NCI-H1694 (cell line): ENCODE measurements around the gene BRK1.
"Not testable (repeated sequence)": the region's sequence is repeated elsewhere in the genome, so short reads cannot be mapped to it uniquely, and the experiment has no call there.

Experiments
- DNase-seq: peaks from one replicate; lab custom pipeline; 2025; lab: John Stamatoyannopoulos, UW

The BRK1 gene

DNA sequence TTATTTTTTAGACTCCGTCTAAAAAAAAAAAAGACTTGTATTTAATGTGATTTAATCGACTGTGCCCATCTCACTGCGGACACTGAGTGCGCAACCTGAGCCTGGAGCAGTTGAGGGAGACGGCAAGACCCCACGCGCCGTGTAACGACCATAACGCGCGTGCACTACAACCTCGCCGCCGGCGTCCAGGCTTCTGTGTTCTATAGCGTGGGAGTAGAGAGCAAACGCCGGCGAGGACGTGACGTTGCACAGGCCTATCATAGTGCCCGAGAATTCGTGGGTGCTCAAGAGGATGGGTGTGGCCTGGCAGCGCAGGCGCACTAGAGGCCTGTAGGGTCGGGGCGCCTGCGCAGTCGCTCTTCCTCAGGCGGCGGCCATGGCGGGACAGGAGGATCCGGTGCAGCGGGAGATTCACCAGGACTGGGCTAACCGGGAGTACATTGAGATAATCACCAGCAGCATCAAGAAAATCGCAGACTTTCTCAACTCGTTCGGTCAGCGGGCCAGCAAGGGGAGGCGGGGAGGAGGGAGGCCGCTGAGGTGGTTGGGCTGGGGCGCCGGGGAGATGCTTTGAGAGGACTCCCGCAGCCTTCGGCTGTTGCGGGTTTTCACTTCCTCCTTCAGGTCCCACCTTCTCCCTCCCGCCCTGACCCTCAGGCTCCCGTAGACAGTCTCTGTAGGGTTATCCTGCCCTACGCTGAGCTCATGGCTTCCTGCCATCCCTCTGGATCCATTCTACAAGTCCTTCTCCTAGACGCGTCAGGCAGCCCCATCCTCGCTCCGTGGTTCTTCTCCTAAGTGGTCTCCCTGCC, at the start of gene BRK1:
Gene BRK1, plus strand, starts transcription at position 350 of the 812 bp plus-strand sequence. Its CDS starts 27 bp downstream, at position 377.
- peak; percentile 66 for DNase-seq

DNA sequence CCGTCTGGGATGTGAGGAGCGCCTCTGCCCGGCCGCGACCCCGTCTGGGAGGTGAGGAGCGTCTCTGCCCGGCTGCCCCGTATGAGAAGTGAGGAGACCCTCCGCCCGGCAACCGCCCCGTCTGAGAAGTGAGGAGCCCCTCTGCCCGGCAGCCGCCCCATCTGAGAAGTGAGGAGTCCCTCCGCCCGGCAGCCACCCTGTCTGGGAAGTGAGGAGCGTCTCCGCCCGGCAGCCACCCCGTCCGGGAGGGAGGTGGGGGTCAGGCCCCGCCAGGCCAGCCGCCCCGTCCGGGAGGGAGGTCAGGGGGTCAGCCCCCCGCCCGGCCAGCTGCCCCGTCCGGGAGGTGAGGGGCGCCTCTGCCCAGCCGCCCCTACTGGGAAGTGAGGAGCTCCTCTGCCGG, 45.4 kb upstream of the BRK1 start:
- DNase-seq = not testable (repeated sequence)

DNA sequence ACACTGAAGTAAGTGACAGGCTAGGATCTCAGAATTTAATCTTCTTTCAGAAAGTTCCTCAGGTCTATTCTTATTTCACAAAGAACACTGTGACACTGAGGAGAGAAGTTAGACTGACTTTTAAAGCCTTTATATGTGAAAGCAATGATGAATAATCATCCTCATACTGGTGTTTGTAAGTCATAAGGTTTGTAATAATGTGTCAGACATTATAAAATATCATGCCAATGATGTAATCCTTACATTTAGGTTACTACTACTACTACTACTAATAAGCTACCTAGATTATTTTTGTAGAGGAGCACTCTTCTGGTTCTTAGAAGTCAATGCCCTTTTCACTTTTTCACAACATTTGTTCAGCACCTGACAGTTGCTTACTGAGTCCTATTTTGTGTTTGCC, 40.8 kb upstream of the BRK1 start:
- no peak for DNase-seq

DNA sequence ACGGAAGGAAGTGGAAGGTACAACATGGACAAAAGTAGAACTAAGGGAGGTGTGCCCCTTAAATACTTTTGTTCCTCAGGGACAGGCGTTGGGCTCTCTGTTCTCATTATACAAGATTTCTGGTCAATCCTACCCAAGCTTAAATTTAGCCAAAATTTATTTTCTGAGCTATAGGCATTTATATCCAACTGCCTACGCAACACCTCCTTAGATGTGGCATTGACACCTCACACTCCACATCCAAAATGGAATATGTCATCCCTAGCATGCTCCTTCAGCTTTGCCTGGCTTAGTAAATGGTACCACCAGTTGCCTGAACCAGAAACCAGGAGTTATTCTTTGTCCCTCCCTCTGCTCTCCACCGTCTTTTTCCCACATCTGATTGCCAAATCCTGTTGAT, 33.6 kb upstream of the BRK1 start:
- no peak for DNase-seq

DNA sequence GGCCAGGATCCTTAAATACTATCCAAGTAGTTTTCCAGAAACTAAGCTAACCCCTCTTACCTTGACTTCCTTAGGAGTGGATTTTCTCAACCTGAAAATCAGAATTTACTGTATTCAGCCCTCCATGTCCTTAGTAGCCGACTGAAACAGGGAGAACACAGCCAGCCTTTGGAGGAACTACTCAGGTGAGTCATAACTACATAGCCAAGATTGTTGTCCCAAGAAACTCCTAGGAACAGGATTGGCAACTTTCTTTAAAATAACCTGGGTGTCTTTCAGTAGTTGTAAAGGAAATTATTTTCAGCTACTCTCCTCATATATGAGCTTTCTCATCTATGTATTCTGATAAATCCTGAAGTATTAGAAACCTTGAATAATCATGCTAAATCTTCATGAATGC, 29.7 kb upstream of the BRK1 start:
- DNase-seq = no peak

DNA sequence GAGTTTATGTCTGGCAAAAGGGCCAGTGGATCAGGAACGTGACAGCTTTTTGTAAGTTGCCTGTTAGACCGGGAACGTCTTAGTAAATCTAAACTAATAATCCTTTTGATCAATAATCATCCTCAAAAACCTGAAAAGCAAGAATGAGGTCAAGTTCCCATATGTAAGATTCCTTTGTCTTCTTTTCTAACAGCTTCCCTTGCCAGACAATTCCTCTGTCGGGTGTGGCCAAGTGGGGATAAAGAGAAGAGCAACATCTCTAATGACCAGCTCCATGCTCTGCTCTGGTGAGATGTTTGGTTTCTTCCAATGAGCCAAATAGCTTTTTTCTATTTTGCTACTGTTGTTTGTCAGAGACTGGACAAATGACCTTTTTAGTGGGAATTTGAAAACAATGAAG, 27.2 kb upstream of the BRK1 start:
- DNase-seq = no peak

DNA sequence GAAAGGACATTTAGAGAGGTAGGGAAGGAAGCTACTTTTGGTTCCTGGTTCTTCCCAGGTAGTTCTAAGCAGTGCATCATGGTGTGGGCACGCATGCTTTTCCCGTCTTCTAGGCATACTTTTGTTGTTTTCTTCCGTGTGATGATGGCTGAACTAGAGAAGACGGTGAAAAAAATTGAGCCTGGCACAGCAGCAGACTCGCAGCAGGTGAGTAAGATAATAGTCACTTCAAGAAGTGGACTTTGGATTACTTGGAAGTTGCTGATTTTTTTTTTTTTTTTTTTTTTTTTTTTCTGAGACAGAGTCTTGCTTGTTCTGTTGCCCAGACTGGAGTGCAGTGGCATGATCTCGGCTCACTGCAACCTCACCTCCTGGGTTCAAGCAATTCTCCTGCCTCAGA, 25.3 kb upstream of the BRK1 start:
- no peak for DNase-seq

DNA sequence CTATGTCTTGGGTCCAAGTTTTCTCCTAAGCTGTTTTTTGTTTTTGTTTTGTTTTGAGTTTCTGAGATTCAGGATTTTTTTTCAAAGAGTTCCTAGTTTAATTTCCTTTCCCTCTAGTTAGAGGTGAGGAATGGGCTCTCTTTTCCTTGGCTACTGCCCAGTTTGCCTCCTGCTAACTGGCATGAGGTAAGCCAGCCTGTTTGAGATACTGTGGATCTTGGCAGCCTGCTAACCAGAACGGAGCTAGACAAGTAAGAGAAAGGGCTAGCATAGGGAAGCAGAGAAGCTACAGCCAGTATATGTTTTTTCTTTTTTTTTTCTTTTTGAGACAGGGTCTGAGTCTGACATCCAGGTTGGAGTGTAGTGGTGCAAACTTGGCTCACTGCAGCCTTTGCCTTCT, 24.7 kb upstream of the BRK1 start:
- DNase-seq = not testable (repeated sequence)

DNA sequence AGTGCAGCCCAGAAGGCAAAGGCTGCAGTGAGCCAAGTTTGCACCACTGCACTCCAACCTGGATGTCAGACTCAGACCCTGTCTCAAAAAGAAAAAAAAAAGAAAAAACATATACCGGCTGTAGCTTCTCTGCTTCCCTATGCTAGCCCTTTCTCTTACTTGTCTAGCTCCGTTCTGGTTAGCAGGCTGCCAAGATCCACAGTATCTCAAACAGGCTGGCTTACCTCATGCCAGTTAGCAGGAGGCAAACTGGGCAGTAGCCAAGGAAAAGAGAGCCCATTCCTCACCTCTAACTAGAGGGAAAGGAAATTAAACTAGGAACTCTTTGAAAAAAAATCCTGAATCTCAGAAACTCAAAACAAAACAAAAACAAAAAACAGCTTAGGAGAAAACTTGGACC, 24.1 kb upstream of the BRK1 start:
- DNase-seq = not testable (repeated sequence)

DNA sequence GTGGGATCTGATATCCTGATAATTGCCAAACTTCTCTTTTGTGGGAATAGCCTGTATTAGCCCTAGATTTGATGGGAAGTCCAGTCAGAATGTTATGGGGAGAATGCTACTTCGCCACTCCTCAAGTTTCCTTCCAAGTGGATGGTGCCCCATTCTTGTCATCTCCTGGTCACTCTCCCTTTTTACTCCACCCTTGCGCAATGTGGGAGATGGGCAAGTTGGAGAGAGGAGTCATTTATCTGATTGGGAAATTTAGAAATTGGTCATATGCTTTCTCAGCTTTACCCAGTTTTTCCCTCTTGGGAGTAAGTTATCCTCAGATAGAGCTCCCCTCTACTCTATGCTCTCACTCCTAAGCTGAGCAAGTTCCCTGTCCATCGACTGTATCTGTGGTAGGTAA, 21.8 kb upstream of the BRK1 start:
- DNase-seq = no peak

DNA sequence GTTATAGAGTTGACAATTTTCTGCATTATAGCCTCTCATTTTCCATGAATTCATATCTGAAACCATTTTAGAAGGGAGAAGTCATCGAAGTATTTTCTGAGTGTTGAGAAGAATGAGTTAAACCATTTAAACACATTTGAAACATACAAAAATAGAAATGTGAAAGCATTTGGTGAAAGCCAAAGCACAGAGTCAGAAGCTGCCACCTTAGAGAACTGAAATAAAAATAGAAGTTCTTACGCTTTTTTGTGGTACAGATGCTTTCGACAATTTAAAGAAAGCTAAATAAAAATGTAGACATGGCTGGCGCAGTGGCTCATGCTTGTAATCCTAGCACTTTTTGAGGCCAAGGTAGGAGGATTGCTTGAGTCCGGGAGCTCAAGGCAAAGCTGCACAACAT, 16.4 kb upstream of the BRK1 start:
- no peak for DNase-seq

DNA sequence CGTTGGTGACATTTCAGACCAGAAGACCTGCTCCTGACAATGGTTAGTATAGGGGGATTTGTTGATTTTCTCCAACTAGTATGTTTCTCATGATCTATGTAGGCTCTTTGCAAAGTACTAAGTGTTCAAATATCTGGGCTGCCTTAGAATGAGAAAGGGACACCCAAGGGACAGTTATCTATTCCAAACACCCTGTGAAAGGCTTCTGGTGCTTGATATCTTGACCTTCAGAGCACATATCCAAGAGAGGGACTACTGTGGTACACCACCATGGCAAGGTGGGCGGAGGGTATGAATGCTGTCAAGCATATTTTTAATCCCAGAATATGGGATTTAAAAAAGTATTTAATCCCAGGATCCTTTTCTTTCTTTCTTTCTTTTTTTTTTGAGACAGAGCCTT, 8.6 kb upstream of the BRK1 start:
- no peak for DNase-seq

DNA sequence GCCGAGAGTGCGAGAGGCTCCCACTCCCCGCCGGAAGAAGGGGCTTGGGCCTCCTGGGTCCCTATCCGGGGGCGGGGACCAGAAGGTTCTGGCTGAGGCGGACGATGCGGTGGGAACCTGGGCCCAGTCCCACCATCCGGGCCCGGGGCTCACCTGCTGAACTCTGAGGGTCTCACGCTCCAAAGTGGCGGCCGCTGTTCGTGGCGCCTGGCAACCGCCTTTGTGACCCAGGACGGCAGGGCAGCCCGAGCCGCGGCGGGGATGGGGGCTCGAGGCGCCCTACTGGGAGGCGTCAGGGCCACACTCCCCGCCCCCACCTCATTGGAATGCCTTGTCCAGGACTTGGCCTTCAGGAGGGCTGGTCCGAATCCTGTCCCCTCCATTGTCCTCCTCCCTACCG, 7.4 kb upstream of the BRK1 start, which contains the start of gene FANCD2OS:
Gene FANCD2OS, minus strand, starts transcription at position 165 of the 400 bp plus-strand sequence. CDS start 3,481 bp downstream, outside the sequence.
- no peak for DNase-seq

DNA sequence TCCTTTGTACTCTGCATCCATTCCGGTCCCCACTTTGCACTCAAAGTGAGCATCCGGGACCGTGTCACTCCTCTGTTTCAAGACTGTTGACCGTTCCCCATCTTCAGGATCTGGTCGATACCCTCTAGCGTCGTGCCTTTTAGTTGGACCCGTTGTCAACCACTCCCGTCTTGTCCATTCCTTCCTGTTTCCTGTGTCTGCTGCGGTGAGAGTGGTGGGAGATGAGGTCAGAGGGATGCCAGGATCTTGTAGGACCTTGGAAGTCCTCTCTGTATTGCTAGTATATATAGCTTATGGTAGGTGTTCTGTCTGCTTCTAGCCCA, 624 bp downstream of the BRK1 start:
- no peak for DNase-seq

DNA sequence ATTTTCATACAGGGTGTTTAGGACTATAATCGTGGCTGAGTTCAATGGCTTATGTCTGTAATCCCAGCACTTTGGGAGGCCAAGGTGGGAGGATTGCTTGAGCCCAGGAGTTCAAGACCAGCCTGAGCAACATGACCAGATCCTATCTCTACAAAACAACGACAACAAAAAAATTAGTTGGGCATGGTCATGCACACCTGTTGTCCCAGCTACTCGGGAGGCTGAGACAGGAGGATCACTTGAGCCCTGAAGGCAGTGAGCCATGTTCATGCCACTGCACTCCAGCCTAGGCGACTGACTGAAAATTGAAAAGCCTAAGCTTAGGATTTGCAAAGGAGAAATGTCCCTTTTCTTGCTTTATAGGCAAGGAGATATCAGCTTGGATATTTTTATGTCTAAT, 1.5 kb downstream of the BRK1 start:
- DNase-seq = no peak

DNA sequence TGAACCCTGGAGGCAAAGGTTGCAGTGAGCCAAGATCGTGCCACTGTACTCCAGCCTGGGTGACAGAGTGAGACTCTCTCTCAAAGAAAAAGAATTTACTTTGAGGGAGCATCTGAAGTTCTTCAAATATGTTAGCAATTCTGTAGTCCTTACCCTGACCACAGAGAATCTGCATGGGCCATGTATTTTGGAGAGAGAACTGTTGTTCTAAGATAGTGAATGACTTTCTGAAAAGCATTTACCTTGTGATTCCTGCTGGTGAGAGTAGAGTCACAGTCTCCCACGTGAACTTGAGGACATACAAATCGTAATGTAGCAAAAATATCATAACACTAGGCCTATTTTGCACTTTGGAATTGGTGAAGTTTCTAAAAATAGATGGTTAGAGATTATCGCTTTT, 3.9 kb downstream of the BRK1 start:
- DNase-seq = no peak

DNA sequence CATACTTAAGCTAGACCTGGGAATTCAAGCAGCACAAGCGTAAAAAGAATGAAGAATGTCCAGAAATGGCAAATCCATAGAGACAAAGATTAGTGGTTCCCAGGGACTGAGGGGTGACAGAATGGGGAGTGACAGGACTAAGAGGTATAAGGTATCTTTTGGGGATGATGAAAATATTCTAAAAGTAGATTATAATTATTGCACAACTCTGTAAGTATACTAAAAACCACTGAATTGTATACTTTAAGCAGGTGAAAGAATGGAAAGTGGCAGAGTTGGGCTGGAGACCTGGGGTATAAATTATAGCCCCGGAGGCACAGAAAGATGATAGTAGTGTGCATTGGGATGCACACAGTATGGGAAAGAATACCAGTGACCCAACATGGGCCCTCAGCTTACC, 5.6 kb downstream of the BRK1 start:
- DNase-seq = no peak

DNA sequence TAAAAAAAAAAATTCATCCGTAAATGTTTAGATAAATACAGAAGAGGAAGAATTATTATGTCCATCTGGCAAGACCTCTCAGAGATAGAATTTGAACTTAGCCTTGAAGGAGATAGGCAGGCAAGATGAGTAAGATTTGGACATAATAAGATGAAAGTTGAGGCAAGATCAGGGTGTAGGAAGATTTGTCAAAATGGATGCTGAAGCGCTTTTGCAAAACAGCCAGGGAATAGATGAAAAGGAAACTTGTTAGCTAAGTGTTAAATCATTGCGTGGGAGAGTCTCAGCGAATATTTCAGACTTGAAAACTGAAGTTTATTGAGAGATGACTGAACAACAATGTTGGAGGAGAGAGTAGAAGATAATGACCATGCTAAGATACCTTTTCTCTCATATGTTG, 7.2 kb downstream of the BRK1 start:
- no peak for DNase-seq

DNA sequence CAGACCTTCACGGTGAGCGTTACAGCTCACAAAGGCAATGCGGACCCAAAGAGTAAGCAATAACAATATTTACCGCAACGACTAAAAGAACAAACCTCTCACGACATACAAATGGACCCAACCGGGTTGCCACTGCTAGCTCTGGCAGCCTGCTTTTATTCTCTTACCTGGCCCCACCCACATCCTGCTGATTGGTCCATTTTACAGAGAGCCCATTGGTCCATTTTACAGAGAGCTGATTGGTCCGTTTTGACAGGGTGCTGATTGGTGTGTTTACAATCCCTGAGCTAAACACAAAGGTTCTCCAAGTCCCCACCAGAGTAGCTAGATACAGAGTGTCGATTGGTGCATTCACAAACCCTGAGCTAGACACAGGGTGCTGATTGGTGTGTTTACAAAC, 20.4 kb downstream of the BRK1 start:
- DNase-seq = not testable (repeated sequence)

DNA sequence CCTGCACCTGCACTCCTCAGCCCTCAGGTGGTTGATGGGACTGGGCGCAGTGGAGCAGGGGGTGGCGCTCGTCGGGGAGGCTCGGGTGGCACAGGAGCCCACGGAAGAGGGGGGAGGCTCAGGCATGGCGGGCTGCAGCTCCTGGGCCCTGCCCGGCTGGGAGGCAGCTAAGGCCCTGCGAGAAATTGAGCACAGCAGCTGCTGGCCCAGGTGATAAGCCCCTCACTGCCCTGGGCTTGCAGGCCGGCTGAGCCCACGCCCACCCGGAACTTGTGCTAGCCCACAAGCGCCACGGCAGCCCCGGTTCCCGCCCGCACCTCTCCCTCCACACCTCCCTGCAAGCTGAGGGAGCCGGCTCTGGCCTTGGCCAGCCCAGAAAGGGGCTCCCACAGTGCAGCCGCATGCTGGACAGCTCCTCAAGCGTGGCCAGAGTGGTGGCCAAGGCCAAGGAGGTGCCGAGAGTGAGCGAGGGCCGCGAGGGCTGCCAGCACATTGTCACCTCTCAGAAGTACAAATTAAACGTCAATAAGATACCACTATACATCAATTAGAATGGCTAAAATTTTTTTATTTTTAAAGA, 21.0 kb downstream of the BRK1 start:
- no peak for DNase-seq

DNA sequence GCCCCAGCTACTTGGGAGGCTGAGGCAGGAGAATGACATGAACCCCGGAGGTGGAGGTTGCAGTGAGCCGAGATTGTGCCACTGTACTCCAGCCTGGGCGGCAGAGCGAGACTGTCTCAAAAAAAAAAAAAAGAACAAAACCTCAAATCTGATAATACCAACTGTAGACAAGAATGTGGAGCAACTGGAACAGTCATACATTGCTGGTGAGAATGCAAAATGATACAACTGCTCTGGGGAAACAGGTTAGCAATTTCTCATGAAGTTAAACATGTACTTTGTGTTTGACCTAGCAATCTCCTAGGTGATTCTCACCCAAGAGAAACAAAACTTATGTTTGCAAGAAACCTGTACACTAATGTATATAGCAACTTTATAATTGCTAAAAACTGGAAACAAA, 21.7 kb downstream of the BRK1 start:
- DNase-seq = no peak

DNA sequence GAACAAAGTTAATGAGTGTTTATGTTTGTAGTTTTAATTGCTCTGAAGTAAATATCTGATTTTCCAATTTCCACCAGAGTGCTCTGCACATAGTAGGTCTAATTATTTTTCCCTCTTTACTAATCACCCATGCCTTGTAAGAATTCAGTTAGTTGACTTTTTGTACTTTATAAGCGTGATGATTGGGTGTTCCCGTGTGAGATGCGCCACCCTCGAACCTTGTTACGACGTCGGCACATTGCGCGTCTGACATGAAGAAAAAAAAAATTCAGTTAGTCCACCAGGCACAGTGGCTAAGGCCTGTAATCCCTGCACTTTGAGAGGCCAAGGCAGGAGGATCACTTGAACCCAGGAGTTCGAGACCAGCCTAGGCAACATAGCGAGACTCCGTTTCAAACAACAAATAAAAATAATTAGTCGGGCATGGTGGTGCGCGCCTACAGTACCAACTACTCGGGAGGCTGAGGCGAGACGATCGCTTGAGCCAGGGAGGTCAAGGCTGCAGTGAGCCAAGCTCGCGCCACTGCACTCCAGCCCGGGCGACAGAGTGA, 25.6 kb downstream of the BRK1 start:
- no peak for DNase-seq

DNA sequence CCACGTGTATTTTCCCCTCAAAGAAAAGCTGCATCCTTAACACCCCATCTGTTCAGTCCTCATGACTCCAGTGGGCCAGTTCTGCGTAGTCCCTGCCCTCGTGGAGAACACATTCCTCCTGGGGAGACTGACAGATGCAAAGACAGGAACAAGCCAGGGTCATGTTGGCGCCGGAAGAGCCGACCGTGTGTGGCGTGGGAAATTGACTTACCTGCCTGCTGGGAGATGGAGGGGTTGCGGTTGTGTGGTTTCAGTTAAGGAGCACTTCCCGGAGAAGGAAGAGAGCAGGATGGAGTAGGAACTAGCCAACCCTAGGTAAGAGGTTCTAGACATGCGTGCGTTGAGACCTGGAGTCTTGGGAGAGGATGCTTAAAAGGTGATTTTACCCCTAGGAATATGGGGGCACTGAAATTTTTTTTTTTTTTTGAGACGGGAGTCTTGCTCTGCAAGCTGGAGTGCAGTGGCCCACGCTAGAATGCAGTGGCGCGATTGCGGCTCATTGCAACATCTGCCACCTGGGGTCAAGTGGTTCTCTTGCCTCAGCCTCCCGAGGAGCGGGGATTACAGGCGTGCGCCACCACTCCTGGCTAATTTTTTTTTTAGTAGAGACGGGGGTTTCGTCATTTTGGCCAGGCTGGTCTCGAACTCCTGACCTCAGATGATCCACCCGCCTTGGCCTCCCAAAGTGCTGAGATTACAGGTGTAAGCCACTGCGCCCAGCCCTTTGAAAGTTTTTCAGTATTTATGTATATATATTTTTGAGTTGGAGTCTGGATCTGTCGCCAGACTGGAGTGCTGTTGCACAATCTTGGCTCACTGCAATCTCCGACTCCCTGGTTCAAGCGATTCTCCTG, 27.5 kb downstream of the BRK1 start:
- no peak for DNase-seq
